ENCODE measurements around the gene ITGA8. TPM values are rescaled to one million over a fixed set of nuclear protein-coding genes. Genes with fewer than 3 reads are reported as not detected.

ITGA8 gene
- total and polyA plus RNA-seq, 2 of the 4 experiments (the other 2 are of a cell fraction), result under 0.01 to 0.02 TPM

GRCh38 chr10:15719049-15719898 lies 448 bp downstream of the ITGA8 start (continued):
- TF ChIP-seq FOS (IDR thresholded peaks at IDR 0.05; ENCODE audit: low read depth, low read length) (no peak), BHLHE40 (IDR thresholded peaks at IDR 0.05; ENCODE audit: low read depth, low read length) (no peak)

GRCh38 chr10:15718694-15719048 lies 1.1 kb downstream of the ITGA8 start:
- H2BK120ac ChIP-seq (ENCODE audit: low read depth, low read length), result no peak overlapping the region
- H2BK5ac ChIP-seq (ENCODE audit: low read depth, low read length, poor library complexity, severe bottlenecking), result no peak overlapping the region
- H3K4me3 ChIP-seq (ENCODE audit: insufficient read depth, low read depth, low read length), result no peak overlapping the region; the same call in 1 of the 2 replicates
- ChIA-PET POLR2A (ENCODE audit: unreplicated experiment) (no interaction called here), CTCF (interaction anchor here (0.6 to 4.1 kb wide), 13 partner anchors 94 to 290 kb away, joined by 3 to 28 read pairs (median 4); no protein-coding TSS in a partner anchor)
- peak overlapping the region; percentile 48 for H3K4ac ChIP-seq (ENCODE audit: low read depth, low read length)
- H4K20me1 ChIP-seq (ENCODE audit: insufficient read depth, low read length), result no peaks in the 10 kb centered on the region
- peak overlapping the region; percentile 71 for H2AFZ ChIP-seq (replicated peaks; ENCODE audit: low read length, poor library complexity)
- no peaks in the 10 kb centered on the region for H3K36me3 ChIP-seq (ENCODE audit: control insufficient read depth, insufficient read depth, low read length)
- dilution Hi-C loops (cut with HindIII; ENCODE audit: low sequenced_read_pairs, unreplicated experiment), result no loop called here
- peak overlapping the region; percentile 75 for H2AK9ac ChIP-seq (replicated peaks; ENCODE audit: low read depth, low read length, poor library complexity)
- no peak overlapping the region for H3K23ac ChIP-seq (ENCODE audit: low read depth, low read length)
- DNase-seq (no peak), ATAC-seq (ENCODE audit: low read depth) (no peak)
- no peak overlapping the region for H3K9ac ChIP-seq (ENCODE audit: low read depth, low read length)
- in situ Hi-C loops (cut with MboI; ENCODE audit: low sequenced_read_pairs), result no loop called here
- H3K27ac ChIP-seq (ENCODE audit: insufficient read depth, low read length), result no peak overlapping the region
- no peak overlapping the region for H4K5ac ChIP-seq (ENCODE audit: low read depth, low read length)
- H4K8ac ChIP-seq (ENCODE audit: low read depth in 2 of 2, low read length in 2 of 2), result no peak overlapping the region
- no peak overlapping the region for H3K18ac ChIP-seq (ENCODE audit: low read depth, low read length)
- no peaks in the 10 kb centered on the region for H3K9me3 ChIP-seq (ENCODE audit: control insufficient read depth, insufficient read depth, low read length)
- H3K14ac ChIP-seq (replicated peaks; ENCODE audit: low read depth, low read length), result no peak overlapping the region
- no peak overlapping the region for H2BK20ac ChIP-seq (ENCODE audit: low read depth, low read length)
- H2BK15ac ChIP-seq (ENCODE audit: low read depth, low read length), result no peak overlapping the region
- no peaks in the 10 kb centered on the region for H3K79me1 ChIP-seq (ENCODE audit: low read depth in 1 of 2, low read length in 2 of 2)
- BruUV-seq (replicated peaks), result no TSS peak
- no peak overlapping the region for H4K91ac ChIP-seq (ENCODE audit: insufficient read depth, low read depth, low read length)
- no peaks in the 10 kb centered on the region for H3K4me1 ChIP-seq (ENCODE audit: control insufficient read depth, insufficient read depth, low read length)
- no peak for TF ChIP-seq ELK1 (IDR thresholded peaks at IDR 0.05; ENCODE audit: borderline replicate concordance, low read depth, low read length)
- TF ChIP-seq FOS (IDR thresholded peaks at IDR 0.05; ENCODE audit: low read depth, low read length), result no peak
- no peak for TF ChIP-seq NFE2L2 (IDR thresholded peaks at IDR 0.05; ENCODE audit: low read depth, low read length)
- no peak for TF ChIP-seq POLR2A (IDR thresholded peaks at IDR 0.05; ENCODE audit: low read depth, low read length)
- TF ChIP-seq SMC3 (IDR thresholded peaks at IDR 0.05; ENCODE audit: low read depth, low read length), result no peak
- no peak for TF ChIP-seq RFX5 (IDR thresholded peaks at IDR 0.05; ENCODE audit: low read depth, low read length)
- no peak for TF ChIP-seq MXI1 (IDR thresholded peaks at IDR 0.05; ENCODE audit: borderline replicate concordance, low read depth, low read length)
- TF ChIP-seq MAFK (IDR thresholded peaks at IDR 0.05; ENCODE audit: low read depth, low read length), result no peak
- no peak for TF ChIP-seq CTCF (conservative IDR thresholded peaks at IDR 0.05; ENCODE audit: low read depth, low read length)
- TF ChIP-seq RCOR1 (IDR thresholded peaks at IDR 0.05; ENCODE audit: insufficient replicate concordance, low read length), result no peak
- TF ChIP-seq RAD21 (IDR thresholded peaks at IDR 0.05; ENCODE audit: low read length), result no peak
- no peak for TF ChIP-seq CHD1 (IDR thresholded peaks at IDR 0.05; ENCODE audit: low read depth, low read length)
- H2AK5ac ChIP-seq (ENCODE audit: low read depth, low read length), result no peak overlapping the region
- WGBS, 2 experiments (ENCODE audit: extremely low coverage in 2 of 2, insufficient read length in 1 of 2), result 0% methylated on average over 9 of the region's 17 CpGs; no CpG with 5 or more reads in 1 of the 2 experiments
- H3K27me3 ChIP-seq (ENCODE audit: control insufficient read depth, insufficient read depth, low read length), result peaks cover 43% of the 10 kb centered on the region
- no peak overlapping the region for H3K56ac ChIP-seq (ENCODE audit: extremely low read depth, insufficient read depth, low read length)
- H3K9me1 ChIP-seq (ENCODE audit: insufficient read depth, low read length), result no peaks in the 10 kb centered on the region
- intact Hi-C loops (cut with micrococcal nuclease), result no loop called here
- peak overlapping the region; percentile 71; the same call in 1 of the 2 replicates for H3K4me2 ChIP-seq (ENCODE audit: low read depth, low read length)
